ENCODE measurements around the gene RPE65.
A peak's percentile ranks its signal among the peaks of the same experiment; 100 is the strongest.
"Not testable (repeated sequence)": the region's sequence is repeated elsewhere in the genome, so short reads cannot be mapped to it uniquely, and the experiment has no call there.

RPE65 gene

DNA sequence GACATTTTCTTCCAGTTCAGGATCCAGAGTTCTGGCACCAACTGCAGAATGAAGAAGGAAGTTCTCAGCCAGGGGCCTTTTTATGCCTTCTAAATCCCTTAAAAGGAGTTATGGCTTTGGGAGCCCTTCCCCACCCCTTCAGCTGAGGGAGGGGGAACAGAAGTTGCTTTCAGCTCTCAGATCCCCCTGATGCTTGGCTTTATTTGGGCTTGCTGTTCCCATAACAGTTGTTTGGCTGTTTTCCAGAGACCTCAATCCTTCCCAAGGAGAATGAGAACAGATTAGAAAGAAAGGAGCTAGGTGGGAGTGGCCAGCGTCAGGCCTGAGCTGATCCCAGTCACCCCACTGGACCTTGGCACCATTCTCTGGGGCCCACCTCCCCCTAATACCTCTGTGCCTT, at the start of gene RPE65:
Gene RPE65 (minus strand): TSS at position 54 of the 400 bp plus-strand sequence. CDS start 49 bp downstream, at position 5.
- DNase-seq (ENCODE audit: low read depth in 2 of 2) = no peak

DNA sequence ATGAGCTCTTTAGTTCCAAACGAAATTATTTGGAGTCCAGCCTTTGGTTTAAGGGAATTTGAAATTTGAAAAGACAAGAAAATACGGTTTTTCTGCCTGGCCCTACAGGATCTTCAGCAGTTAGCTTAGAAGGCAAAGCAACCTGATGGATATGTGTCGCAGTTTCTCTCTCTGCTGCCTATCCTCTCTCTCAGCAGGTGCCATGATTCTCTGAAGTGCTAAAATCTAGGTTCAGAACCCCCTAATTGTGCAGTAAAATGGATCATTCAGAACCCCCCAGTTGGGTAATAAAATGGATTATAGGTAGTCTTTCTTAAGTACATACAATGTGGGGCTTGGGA, 47.6 kb upstream of the RPE65 start:
- no peak for DNase-seq (ENCODE audit: low read depth in 2 of 2)

DNA sequence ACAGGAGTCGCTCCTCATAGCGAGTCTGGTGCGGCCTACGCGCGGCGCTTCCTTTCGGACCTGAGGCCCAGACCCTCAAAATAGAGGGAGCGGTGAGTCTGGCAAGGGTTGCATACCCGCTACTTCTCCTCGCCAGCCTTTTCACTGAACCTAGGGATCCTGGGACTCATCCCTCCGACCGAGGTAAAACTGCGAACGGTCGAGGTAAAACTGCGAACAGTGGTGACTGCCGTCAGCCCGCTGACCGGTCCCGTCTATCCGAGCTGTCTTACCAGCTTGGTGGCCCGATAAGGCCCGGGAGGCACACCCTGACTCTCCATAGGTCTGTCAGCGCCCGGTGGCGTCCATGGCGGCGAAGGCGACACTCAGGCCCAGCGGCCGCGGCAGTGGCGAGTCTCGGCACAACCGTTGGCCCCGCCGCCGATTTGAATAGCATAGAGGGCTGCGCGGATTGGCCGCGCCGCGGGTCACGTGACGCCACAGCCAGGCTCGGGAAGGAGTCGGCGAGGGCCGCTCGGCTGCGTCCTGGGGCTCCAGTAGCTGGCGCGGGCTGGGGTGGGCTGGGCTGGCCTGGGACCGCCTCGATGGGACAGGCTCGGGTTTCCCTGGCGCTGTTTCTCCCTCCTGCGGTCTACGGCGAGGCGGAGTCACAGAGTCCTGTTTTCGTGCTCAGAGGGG, 47.1 kb upstream of the RPE65 start, which contains the start of gene DEPDC1:
Gene DEPDC1 (minus strand): TSS at position 403 of the 678 bp plus-strand sequence. CDS start 83 bp downstream, at position 320.
- DNase-seq (ENCODE audit: low read depth in 2 of 2) = peak; percentile 47 to 70

DNA sequence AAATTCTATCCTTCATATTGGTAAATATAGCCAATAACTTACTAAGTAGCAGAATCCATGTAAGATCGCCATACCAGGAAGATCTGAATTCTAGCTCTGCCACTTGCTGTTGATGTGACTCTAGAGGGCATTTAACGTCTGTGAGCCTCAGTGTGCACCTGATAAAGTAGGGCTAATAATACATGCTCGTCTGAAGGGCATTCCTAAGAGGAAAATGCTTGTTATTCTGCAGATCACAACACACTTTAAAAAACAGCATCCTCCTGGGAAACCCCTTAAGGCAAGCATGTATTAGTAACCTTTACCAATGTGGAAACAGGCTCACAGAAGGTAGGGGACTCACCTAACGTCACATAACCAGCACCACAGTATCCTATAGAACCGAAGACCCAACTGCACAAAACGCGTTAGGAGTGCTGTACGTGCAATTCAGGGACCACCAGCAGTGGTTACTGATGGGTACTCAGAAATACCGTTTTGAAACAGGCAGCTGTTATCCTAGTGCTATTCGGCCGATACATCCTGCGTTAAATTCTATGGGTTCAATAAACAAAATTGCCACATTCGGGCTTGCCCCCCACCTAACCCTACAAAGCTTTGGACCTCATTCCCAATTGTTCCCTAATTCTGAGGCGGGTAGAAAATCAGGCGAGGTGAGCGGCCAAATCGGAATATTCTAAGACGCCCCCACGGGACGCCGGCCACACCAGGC, 46.4 kb upstream of the RPE65 start:
- DNase-seq (ENCODE audit: low read depth in 2 of 2) = no peak

DNA sequence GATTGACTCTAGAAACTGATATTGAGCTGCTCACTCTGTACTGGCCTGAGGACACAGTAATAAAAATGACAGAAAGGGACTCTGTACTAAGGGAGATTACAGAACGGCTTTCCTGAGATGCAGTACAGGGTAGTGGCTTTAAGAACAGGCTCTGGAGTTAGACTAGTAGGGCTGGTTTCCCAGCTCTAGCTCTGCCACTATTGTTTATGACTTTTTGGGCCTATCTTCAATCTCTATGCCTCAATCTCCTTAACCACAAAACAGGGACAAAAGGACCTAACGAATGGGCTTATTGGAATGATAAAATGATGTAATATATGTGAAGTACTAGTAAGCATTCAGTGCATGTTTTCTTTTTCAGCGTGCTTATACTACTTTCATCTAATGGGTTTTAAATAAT, 45.8 kb upstream of the RPE65 start:
- no peak for DNase-seq (ENCODE audit: low read depth in 2 of 2)

DNA sequence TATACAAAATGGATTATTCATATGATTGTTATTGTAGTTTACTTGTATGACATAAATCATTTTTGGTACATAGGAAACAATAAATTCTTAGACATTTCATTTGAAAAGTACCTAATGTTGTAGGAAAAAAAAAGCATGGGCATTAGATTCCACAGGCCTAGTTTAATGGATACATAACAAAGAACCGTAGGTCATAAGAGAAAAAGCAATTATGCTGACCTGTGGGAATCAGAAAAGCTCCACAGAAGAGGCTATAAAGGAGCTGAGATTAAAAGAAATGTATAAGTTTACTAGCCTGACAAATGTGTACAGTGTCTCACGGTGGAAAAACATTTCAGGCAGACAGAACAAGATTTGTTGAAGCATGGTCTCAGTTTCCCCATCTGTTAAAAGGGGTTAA, 43.4 kb upstream of the RPE65 start:
- DNase-seq (ENCODE audit: low read depth in 2 of 2) = no peak

DNA sequence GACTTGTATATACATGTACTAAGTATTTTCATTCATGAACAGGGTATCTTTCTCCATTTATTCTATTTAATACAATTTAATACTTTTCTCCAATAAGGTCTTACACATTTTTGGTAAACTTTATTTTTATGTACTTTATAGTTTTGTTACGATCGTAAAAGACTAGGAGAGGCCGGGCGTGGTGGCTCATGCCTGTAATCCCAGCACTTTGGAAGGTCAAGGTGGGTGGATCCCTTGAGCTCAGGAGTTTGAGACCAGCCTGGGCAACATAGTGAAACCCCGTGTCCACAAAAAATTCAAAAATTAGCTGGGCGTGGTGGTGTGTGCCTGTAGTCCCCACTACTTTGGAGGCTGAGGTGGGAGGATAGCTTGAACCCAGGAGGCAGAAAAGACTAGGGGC, 42.5 kb upstream of the RPE65 start:
- DNase-seq (ENCODE audit: low read depth in 2 of 2) = not testable (repeated sequence)

DNA sequence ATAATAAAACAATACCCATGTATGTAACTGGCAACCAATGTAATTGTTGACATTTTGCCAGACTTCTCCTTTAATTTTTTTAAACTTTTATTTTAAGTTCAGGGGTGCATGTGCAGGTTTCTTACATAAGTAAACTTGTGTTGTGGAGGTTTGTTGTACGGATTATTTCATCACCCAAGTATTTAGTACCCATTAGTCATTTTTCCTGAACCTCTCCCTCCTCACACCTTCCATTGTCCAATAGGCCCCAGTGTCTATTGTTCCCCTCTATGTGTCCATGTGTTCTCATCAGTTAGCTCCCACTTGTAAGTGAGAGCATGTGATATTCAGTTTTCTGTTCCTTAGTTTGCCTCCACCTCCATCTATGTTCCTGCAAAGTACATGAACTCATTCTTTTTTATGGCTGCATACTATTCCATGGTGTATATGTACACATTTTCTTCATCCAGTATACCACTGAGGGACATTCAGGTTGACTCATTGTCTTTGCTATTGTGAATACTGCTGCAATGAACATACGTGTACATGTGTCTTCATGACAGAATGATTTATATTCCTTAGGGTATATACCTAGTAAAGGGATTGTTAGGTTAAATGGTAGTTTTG, 40.4 kb upstream of the RPE65 start:
- no peak for DNase-seq (ENCODE audit: low read depth in 2 of 2)

DNA sequence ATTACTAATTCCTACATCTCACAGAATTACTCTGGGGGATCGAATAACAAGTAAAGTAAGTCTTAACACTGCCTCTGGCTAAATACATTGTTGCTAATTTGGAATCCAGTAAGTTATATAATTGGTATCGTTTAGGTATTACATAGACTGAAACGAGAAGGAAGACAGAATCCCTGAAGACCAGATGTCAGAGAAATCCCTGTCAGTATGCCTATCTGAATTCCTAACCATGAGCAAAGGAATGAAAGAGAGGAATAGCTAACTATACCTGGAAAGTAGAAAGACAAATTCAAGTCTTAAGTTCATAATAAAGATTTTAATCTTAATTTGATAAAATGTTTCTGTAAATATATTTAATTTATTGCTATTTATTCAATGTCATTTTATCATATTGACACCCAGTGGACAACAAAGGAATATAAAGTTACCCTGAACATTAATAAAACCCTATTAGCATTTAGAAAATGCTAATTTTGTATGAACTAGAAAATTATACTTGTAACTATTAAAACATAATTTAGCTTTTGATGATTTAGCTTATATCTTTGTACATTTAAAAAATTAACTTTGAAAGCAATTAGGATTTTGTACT, 35.8 kb upstream of the RPE65 start:
- DNase-seq (ENCODE audit: low read depth in 2 of 2) = no peak

DNA sequence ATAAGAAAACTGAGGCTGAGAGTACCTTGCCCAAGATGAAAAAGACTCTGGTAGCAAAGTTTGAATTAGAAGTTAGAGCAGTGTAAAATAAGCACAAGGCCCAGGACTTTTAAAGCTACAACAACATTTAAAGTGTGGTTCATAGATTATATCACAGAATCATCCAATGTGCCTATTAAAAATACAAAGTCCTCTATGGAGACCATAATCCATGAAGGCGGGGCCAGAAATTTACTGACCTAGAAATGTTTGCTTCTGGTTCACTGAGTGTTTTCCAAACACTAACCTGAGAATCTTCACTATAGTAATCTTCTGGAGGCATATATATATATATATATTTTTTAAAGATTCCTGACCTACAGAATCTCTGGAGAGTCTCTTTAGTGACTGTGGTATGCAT, 34.9 kb upstream of the RPE65 start:
- DNase-seq (ENCODE audit: low read depth in 2 of 2) = no peak

DNA sequence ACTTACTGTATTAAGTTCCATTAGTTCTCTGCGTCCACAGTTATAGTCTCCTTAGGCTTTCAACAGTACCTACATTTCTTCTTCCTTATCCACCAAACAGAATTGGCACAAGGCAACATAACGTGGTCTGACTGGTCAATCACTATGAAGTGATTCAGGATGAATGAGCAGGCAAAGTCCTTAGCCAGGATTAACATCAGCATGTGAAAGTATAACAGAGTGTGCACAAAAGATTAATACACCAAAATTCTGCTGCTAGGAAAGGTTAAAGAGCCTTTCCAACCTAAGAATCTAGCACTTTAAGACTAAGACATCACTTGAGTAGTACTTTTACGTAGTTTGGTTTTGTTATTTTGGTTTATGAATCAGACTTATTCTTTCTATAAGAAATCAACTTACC, 31.3 kb upstream of the RPE65 start:
- no peak for DNase-seq (ENCODE audit: low read depth in 2 of 2)

DNA sequence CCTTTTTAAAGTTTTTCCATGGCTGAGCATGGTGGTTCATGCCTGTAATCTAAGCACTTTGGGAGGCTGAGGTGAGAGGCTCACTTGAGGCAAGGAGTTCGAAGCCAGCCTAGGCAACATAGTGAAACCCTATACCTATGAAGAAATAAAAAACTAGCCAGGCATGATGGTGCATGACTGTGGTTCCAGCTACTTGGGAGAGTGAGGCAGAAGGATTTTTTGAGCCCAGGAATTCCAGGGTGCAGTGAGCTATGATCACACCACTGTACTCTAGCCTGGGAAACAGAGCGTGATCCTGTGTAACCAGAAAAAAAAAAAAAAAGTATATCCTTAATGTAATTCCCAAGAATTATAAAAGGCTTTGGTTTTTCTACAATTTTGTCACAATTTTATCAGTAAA, 29.7 kb upstream of the RPE65 start:
- no peak for DNase-seq (ENCODE audit: low read depth in 2 of 2)

DNA sequence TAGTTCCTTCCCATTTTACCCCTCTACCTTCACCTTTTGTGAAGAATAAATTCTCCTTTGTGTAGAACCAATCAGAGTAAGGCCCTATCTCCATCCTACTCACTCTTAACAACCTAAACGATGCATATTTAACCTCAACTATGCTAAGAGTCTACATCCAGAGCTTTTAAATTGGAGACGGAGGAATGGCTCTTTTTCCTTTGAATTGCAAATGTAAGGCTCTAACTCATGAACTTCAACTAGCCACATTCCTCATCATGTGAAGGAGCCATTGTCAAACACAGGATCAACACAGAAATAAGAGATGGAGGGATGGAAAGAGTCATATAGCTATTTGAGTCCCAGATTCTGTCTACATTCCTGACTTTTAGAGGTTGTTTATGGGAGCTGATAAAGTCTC, 28.9 kb upstream of the RPE65 start:
- DNase-seq (ENCODE audit: low read depth in 2 of 2) = no peak

DNA sequence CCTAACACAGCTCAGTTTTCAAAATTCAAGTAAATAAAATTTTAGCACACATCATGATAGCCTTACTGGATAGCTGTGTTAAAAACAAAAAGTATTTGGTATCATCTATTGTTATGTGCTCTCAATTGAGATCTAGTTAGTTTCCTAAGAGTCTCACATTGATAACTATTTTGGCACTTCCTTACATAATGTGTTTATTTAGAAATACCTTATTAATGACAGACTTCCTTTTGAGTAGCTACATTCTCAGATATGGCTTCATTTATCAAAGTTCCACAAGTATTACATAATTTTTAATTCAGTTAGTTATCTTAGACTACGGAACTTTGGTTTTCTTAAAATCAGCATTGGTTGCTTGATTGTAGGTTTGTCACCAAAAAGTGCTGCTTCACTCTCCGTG, 26.9 kb upstream of the RPE65 start:
- not testable (repeated sequence) for DNase-seq (ENCODE audit: low read depth in 2 of 2)

DNA sequence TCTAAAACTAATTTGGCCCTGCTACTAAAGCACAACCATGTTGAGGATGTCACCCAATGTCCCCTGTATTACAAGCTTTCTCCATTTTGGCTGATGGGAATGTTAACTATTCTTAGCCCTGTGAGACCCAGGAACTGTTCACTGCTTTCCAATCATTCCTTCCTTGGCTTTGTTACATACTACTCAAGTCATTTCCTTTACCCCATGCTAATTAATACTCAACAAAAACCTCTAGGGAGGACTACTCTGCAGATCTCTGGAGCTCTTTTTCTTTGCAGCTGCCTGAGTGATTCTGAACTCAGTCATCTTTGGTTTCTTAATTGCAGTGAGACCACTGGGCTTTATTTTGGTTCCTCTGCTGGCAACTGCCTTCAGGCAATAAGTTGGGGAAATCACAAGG, 23.3 kb upstream of the RPE65 start:
- no peak for DNase-seq (ENCODE audit: low read depth in 2 of 2)

DNA sequence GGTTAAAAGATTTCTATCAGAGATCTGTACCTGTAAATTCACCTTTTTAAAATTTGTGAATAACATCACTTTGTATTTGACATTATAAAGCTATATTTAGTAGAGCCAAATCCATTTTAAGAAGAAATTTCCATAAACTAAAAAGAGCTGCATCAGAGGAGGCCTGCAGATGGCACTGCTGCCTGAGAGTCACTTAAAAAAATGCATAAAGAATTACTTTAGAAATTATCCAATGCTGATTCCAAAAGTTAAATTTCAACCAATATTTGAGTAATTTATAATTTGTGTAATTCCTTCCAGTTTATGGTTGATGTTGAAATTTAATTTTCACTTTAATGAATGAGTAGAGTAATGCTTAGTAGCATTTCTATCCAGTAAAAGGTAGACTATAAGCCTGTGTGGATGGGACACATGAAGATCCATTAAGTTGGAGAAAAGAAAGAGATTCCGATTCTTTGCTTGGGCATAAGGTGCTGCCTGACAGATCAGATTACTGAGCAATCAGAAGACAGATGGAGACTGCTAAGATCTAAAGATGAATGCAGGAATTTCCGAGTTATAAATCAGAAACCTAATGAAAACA, 20.7 kb upstream of the RPE65 start:
- DNase-seq (ENCODE audit: low read depth in 2 of 2) = no peak

DNA sequence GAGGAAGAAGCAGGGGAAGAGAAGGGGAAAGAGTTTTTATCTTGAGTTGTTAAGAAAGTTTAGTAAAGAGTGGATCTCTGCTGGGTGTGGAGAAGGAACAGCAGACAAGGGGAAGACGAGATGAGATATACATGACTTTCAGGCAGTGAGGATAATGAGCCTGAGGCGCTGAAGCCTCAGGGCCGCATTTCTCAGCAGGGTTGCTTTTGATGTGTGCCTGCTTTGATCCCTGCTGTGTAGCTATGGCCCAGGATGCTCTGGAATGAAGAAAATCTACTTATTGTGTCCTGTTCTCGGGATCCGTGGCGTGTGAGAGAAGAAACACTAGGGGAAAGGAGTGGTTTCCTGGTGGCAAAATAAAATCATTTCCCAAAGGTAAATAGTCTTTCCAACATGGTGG, 15.1 kb upstream of the RPE65 start:
- no peak for DNase-seq (ENCODE audit: low read depth in 2 of 2)

DNA sequence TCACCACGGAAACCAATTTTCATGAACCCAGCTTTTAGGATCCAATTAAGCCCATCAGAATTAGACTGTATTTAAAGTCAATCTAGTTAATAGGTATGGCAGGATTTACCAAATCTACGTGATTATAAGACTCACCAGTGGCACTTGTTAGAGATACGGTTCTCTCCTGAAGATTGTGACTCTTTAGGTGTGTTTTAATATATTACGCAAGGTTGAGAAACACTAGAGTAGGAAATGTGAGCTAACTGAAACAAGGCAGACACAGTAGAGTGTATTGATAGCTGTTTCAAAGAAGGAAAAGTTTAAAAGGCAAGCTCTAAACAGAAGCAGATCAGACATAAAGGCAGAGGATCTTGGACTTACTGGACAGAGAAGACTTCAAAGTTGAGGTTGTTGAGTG, 11.2 kb upstream of the RPE65 start:
- no peak for DNase-seq (ENCODE audit: low read depth in 2 of 2)

DNA sequence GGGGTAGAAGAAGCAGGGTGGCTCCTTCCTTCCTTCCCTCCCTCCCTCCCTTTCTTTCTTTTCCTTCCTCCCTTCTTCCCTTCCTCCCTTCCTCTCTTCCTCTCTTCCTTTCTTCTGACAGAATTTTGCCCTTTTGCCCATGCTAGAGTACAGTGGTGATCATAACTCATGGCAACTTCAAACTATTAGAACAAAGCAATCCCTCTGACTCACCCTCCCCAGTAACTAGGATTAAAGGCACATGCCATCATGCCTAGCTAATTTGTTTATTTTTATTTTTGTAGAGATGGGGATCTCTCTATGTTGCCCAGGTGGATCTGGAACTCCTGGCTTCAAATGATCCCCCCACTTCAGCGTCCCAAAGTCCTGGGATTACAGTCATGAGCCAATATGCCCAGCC, 10.0 kb upstream of the RPE65 start:
- no peak for DNase-seq (ENCODE audit: low read depth in 2 of 2)

DNA sequence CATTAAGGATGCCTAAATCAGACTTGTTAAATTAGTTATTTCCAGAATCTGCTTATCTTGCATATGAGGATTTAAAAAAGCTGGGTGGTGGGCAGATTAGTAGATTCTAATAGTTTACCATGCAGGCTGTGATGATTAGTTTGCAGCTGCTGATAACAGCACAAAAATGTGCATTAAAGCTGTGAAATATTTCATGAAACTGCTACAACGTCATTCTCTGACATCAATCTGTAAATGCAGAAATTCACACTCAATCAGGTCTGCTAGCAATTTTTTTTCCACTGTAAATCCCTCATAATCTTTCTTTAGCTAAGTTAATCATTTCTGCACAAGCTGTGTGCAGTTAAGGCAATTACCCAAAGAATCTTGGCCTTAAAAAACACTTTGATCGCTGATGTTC, 9.3 kb upstream of the RPE65 start:
- DNase-seq (ENCODE audit: low read depth in 2 of 2) = no peak

DNA sequence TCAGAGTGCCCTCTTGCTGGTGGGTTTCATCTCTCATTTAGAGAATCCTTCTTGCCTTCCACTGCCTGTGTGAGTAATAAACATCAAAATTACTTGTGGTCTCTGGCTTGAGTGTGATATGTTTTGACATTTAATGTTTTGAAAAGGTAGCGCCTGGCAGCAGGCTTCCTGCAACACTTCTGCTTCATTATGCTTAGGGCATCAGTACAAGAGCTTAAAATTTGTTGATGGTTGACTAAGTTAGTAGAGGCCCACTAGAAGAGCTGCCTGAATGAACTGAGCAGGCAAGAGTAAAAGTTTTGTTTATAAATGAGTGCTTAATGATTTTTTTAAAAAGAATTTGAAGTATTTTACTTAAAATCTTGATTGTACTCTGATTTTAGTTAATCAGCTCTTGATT, 6.4 kb upstream of the RPE65 start:
- DNase-seq (ENCODE audit: low read depth in 2 of 2) = no peak

DNA sequence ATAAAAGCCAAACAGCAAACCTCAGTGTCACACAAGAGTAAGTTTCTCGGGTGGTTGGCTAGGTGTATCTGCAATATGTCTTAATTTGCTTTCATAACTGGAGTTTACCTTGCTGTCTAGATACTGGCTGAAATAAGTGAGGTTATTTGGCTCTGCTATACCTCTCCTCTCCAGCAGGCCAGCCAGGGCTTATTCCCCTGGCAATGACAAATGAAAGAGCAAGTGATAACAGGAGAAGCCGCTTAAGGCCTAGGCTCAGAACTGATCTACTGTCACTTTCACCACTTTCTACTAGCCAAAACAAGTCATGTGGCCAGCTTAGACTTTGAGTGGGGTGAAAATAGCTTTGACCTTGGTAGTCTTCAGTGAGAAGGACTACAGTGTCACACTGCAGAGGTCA, 4.8 kb upstream of the RPE65 start:
- no peak for DNase-seq (ENCODE audit: low read depth in 2 of 2)
